Muscle layer of duodenum (tissue), 2 donors: ENCODE results near the gene PREX1.
"Not testable (repeated sequence)": the region's sequence is repeated elsewhere in the genome, so short reads cannot be mapped to it uniquely, and the experiment has no call there.

Experiments used
- H3K27ac ChIP-seq: one replicate; pipeline ENCODE4 v1.7.0; 2013; ENCODE audit warnings: mild to moderate bottlenecking, low read length
- H3K27me3 ChIP-seq: one replicate; pipeline ENCODE4 v1.7.0; 2013; ENCODE audit warnings: low read depth, mild to moderate bottlenecking, control low read depth, low read length
- H3K36me3 ChIP-seq, 2 donors: one replicate each; pipeline ENCODE4 v1.7.0; 2013; ENCODE audit warnings: low read length in 2 of 2, control low read depth in 1 of 2, mild to moderate bottlenecking in 1 of 2; ENCODE audit not compliant: insufficient read depth in 2 of 2, control insufficient read depth in 1 of 2
- H3K4me1 ChIP-seq, 2 donors: one replicate each; pipeline ENCODE4 v1.7.0; 2013; ENCODE audit warnings: low read length in 2 of 2, mild to moderate bottlenecking in 2 of 2, control low read depth in 1 of 2, moderate library complexity in 1 of 2; ENCODE audit not compliant: insufficient read depth in 2 of 2, control insufficient read depth in 1 of 2
- H3K4me3 ChIP-seq, 2 donors: one replicate each; pipeline ENCODE4 v1.7.0; 2013; ENCODE audit warnings: low read length in 2 of 2, low read depth in 1 of 2, mild to moderate bottlenecking in 1 of 2
- H3K9me3 ChIP-seq, 2 donors: one replicate each; pipeline ENCODE4 v1.7.0; 2013; ENCODE audit warnings: low read length in 2 of 2, control low read depth in 1 of 2, mild to moderate bottlenecking in 1 of 2; ENCODE audit not compliant: control insufficient read depth in 1 of 2
- donor health status: healthy.

PREX1 gene

GRCh38 chr20:48605364-48606171, 222.2 kb downstream of the PREX1 start:
- H3K4me3 ChIP-seq: no peak overlapping the region
- no peaks in the 10 kb centered on the region for H3K27me3 ChIP-seq
- H3K27ac ChIP-seq: no peak overlapping the region
- H3K4me1 ChIP-seq: no peaks in the 10 kb centered on the region
- H3K36me3 ChIP-seq: no peaks in the 10 kb centered on the region
- H3K9me3 ChIP-seq: peaks cover 0 to 7% of the 10 kb centered on the region in 2 donors

- no peaks in the 10 kb centered on the region for H3K4me1 ChIP-seq
- peaks cover 0 to 7% of the 10 kb centered on the region in 2 donors for H3K9me3 ChIP-seq
- no peaks in the 10 kb centered on the region for H3K27me3 ChIP-seq
- no peak overlapping the region for H3K27ac ChIP-seq
- no peaks in the 10 kb centered on the region for H3K36me3 ChIP-seq
- no peak overlapping the region for H3K4me3 ChIP-seq
Observed at GRCh38 chr20:48604936-48605335, 222.9 kb downstream of the PREX1 start.

DNA sequence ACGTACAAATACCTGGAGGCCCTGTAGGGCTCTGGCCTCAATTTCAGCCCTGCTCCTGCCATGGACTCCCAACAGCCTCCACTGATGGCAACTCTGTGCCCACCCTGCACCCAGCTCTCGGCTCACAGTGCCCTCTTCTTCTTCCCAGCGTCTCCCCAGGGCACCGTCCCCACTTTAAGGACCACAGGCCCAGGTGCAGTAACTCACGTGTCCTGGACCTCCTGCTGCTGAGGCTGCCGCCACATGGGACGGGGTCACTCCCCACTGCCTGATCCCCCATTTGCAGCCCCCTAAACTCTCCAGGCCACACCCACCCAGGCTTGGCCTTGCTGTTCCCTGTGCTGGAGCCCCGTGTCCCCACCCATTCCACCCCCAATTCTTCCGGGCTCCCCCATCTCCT, 223.4 kb downstream of the PREX1 start:
- peaks cover 0 to 7% of the 10 kb centered on the region in 2 donors for H3K9me3 ChIP-seq
- no peaks in the 10 kb centered on the region for H3K36me3 ChIP-seq
- no peaks in the 10 kb centered on the region for H3K27me3 ChIP-seq

DNA sequence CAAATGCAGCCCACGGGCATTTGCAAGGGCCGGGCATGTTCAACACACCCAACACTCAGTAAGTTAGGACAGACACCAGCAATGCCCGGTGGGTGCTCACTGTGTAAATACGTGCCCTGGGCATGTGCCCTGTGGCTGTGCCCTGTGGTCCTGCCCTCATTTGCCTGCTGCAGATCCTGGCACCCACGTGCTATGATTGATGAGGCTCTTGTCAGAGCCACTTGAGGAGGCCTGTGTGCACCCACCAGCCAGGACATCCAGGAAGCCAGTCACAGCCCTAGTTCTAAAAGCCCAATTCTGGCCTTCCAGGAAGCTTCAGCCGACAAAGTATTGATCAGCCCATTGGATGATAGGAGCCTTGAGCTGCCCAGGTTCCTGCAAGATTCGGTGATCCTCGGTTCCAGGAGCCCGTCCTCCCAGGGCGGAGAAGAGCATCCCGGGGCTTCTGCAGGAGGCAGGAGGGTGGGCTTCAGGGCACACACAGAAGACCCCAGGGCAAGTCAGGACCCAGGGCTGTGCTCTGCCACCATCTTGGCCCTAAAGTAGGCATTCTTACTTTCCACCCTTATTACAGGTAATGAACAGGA, 223.9 kb downstream of the PREX1 start:
- Histone ChIP-seq H3K27ac (no peak overlapping the region), H3K27me3 (no peaks in the 10 kb centered on the region), H3K4me3 (no peak overlapping the region), H3K9me3 (peaks cover 0 to 7% of the 10 kb centered on the region in 2 donors), H3K36me3 (no peaks in the 10 kb centered on the region), H3K4me1 (no peaks in the 10 kb centered on the region)

More for the DNA sequence above, 223.4 kb downstream of the PREX1 start:
- Histone ChIP-seq H3K4me3 (no peak overlapping the region), H3K27ac (no peak overlapping the region), H3K4me1 (no peaks in the 10 kb centered on the region)

DNA sequence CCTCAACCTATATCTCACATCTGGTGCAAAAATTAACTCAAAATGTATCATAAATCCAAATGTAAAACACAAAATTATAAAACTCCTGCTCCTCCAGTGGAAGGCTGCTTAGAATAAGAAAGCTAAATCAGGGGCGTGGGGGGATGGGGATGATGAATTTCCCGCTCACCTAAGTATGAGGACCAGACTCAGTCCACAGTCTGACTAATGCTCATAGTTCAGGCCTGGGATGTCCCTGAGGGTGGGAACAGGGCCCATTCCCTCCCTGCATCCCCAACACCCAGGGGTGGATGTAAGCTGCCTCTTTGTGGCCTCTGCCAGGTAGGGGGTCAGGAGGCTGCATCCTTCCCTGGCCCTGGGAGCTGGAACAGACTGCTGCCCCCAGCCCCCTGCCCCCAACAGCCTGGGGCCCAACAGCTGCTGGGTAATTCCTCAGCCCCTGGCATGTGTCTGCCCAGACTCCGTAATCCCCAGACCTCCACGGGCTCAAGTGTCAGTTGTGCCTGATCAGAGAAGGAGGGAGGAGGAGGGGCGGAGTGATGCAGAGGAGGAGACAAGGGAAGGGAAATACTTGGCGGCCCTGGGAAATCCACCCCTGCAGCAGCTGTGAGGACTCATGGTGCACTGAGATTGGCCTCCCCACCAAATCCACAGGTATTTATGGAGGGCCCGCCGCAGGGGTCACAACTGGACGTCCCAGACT, 224.5 kb downstream of the PREX1 start:
- H3K27ac ChIP-seq: no peak overlapping the region
- no peaks in the 10 kb centered on the region for H3K27me3 ChIP-seq
- H3K4me1 ChIP-seq: no peaks in the 10 kb centered on the region
- H3K4me3 ChIP-seq: no peak overlapping the region
- peaks cover 0 to 7% of the 10 kb centered on the region in 2 donors for H3K9me3 ChIP-seq
- H3K36me3 ChIP-seq: no peaks in the 10 kb centered on the region

DNA sequence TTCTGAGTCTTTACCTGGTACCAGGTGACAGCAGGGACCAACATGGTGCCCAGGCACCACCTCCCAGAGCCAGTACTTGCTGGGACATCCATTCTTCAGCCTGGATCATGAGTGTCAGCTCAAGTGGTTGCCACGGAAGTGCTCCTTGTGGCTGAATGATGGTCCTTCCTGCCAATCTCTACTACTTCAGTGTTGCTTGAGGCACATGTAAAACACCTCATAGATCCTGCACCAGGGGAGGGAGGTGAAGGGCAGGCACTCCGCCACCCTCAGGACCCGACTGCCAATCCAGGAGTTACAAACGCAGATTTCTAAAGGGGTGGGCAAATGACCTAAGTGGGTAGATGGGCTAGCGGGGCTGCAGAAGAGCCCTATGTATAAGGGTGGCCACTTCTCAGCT, 226.0 kb downstream of the PREX1 start:
- no peaks in the 10 kb centered on the region for H3K27me3 ChIP-seq
- H3K4me1 ChIP-seq: no peaks in the 10 kb centered on the region
- no peak overlapping the region for H3K27ac ChIP-seq
- H3K4me3 ChIP-seq: no peak overlapping the region
- H3K36me3 ChIP-seq: no peaks in the 10 kb centered on the region
- H3K9me3 ChIP-seq: peaks cover 0 to 7% of the 10 kb centered on the region in 2 donors

DNA sequence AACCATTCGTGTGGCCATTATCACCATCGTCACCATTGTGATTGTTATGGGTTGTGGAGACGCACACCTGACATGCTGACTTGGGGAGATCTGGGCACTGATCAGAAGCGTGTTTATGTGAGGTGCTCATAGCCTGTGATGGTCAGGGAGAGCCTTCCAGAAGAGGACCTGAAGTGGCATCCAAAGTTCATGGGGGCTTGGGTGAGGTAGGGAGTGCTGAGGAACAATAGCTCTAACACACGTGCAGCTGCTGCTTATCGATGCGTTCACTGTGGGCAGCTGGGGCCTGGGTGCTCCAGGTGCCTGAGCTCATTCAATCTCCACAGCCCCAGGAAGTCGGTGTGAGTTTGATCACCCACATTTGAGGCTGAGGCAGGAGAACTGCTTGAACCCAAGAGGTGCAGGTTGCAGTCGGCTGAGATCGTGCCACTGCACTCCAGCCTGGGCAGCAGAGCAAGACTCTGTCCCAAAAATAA, 227.3 kb downstream of the PREX1 start:
- Histone ChIP-seq H3K36me3 (no peaks in the 10 kb centered on the region), H3K27ac (no peak overlapping the region), H3K9me3 (peaks cover 0 to 7% of the 10 kb centered on the region in 2 donors), H3K4me1 (no peaks in the 10 kb centered on the region), H3K4me3 (no peak overlapping the region), H3K27me3 (no peaks in the 10 kb centered on the region)

DNA sequence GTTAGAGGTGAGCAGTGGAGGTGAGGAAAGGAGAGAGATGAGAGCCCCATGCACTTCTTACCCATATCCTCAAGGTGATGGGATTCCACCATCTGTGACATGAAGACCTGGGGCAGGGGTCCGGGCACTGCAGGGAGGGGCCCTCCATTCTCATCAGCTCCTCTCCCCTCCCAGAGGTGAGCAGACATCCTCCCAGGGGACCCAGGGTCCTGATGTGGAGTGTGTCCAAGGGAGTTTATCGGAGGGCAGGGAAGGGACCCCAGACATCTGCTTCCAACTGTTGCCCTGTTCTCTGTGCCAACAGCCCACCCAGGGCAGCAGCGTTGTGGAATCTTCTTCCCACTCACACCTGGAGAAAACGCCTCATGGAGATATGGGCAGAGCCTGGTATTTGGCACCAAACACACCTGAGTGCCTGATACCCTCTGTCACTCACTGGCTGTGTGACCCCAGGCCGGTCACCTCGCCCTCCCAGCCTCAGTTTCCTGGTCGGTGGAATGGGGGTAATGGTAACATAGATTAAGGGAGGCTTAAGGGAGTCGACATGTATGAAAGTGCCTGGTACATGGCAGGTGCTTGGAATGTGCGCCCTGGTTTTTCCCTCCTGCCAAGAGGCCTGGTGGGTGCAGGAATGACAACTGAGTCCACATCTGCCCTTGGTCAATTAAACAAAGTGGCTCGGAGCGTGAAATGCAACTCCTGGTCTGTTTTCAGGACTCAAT, 227.9 kb downstream of the PREX1 start:
- H3K27me3 ChIP-seq: no peaks in the 10 kb centered on the region
- H3K4me3 ChIP-seq: no peak overlapping the region
- H3K4me1 ChIP-seq: no peaks in the 10 kb centered on the region
- H3K36me3 ChIP-seq: no peaks in the 10 kb centered on the region
- peaks cover 0 to 7% of the 10 kb centered on the region in 2 donors for H3K9me3 ChIP-seq
- H3K27ac ChIP-seq: no peak overlapping the region

- Histone ChIP-seq H3K9me3 (peaks cover 0 to 7% of the 10 kb centered on the region in 2 donors), H3K36me3 (no peaks in the 10 kb centered on the region), H3K4me3 (no peak overlapping the region), H3K27me3 (no peaks in the 10 kb centered on the region), H3K4me1 (no peaks in the 10 kb centered on the region), H3K27ac (no peak overlapping the region)
Observed at GRCh38 chr20:48599106-48599747, 228.6 kb downstream of the PREX1 start.

DNA sequence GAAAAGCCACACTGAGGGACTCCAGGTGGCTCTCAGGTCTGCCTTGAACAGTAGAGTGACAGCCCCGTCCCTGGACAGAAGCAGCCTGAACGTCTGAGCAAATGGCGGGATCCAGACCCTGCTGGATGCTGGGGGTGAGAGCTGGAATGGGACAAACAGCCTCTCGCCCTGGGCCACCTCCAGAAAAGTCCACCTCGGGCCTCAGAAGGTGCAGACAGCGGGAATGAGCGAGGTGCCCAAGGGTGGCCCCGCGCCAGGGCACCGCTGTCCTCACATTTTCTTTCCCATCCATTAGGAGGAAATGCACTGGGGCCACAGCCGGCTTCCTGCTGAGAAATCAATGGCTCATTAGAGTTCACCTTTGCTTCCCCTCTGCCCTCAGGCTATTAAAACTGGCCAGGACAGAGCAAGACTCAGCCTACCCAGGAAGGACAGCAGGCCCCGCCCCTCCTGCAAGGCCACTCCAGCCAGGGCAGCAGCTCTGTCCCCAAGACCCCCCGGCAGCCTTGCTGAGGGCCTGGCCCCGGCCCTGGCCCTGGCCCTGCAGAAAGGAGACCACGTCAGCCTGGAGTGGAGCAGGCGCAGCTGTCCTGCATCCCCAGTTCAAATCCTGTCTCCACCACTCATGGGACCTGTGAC, 229.4 kb downstream of the PREX1 start:
- H3K27me3 ChIP-seq, H3K27ac ChIP-seq, H3K36me3 ChIP-seq, H3K4me1 ChIP-seq, H3K4me3 ChIP-seq, H3K9me3 ChIP-seq: not testable (repeated sequence)
